H1 (cell line): ENCODE measurements around the gene PATJ. TPM values are rescaled to one million over a fixed set of nuclear protein-coding genes. Genes with fewer than 3 reads are reported as not detected.

Experiments
- CTCF ChIA-PET: fragments of 300-600 bp; sonication (Branson Sonifier 250); formaldehyde crosslinking; loops from one replicate; lab custom pipeline; 2021; ENCODE audit not compliant: partially characterized antibody; lab: Charles Lee
- POLR2A ChIA-PET: fragments of 300-600 bp; sonication (Branson Sonifier 250); formaldehyde crosslinking; loops from one replicate; lab custom pipeline; 2021; ENCODE audit warnings: inconsistent platforms; ENCODE audit not compliant: partially characterized antibody; lab: Charles Lee
- DNase-seq, 2 experiments: peaks; one replicate each; pipeline versions ENCODE4 v3.0.0 to v3.0.0-alpha.2; 2010 to 2022; ENCODE audit warnings: low spot score in 2 of 2, low read depth in 1 of 2, mixed read lengths in 1 of 2
- FAIRE-seq: peaks from 2 replicates; lab custom pipeline; 2011; peaks lifted over from hg19 to GRCh38; lab: Jason Lieb, UNC
- H2AFZ ChIP-seq: 2 replicates; pipeline ENCODE4 v1.8.1; 2012; ENCODE audit warnings: low read length, inconsistent platforms
- H2AK5ac ChIP-seq: 2 replicates; pipeline ENCODE4 v1.6.1; 2013; ENCODE audit warnings: low read depth, low read length
- H2BK120ac ChIP-seq: replicated peaks from 2 replicates; pipeline ENCODE3; 2013; ENCODE audit warnings: low read depth, low read length, inconsistent platforms
- H2BK12ac ChIP-seq: 2 replicates; pipeline ENCODE4 v1.6.1; 2013; ENCODE audit warnings: low read depth, low read length
- H2BK15ac ChIP-seq: 2 replicates; pipeline ENCODE4 v1.6.1; 2013; ENCODE audit warnings: low read length
- H2BK20ac ChIP-seq: 2 replicates; pipeline ENCODE4 v1.6.1; 2013; ENCODE audit warnings: low read length
- H2BK5ac ChIP-seq: 2 replicates; pipeline ENCODE4 v1.6.1; 2013; ENCODE audit warnings: low read depth, low read length
- H3K14ac ChIP-seq: 2 replicates; pipeline ENCODE4 v1.6.1; 2013; ENCODE audit warnings: inconsistent platforms; ENCODE audit not compliant: insufficient read length
- H3K18ac ChIP-seq: 2 replicates; pipeline ENCODE4 v1.6.1; 2013; ENCODE audit warnings: low read length; ENCODE audit errors: extremely low read depth
- H3K23ac ChIP-seq: 2 replicates; pipeline ENCODE4 v1.6.1; 2013; ENCODE audit warnings: inconsistent platforms; ENCODE audit not compliant: insufficient read length
- H3K23me2 ChIP-seq: 2 replicates; pipeline ENCODE4 v1.6.1; 2013; ENCODE audit warnings: low read depth, low read length
- H3K27ac ChIP-seq: 2 replicates; pipeline ENCODE4 v1.6.1; 2011; ENCODE audit warnings: low read depth, low read length, inconsistent platforms
- H3K27me3 ChIP-seq, 4 experiments: replicated peaks in 1 of 4; 1 replicate in 1 of 4; 2 replicates in 3 of 4; pipeline versions ENCODE4 v1.6.1 to v1.8.1; 2011 to 2013; ENCODE audit warnings: low read length in 3 of 4, mild to moderate bottlenecking in 3 of 4, inconsistent platforms in 2 of 4, mixed read lengths in 2 of 4, moderate library complexity in 1 of 4; ENCODE audit not compliant: control insufficient read depth in 3 of 4, insufficient read depth in 3 of 4; ENCODE audit errors: extremely low read depth in 1 of 4
- H3K36me3 ChIP-seq, 4 experiments: 2 replicates each; pipeline versions ENCODE4 v1.6.1 to v1.8.1; 2011 to 2013; ENCODE audit warnings: mild to moderate bottlenecking in 4 of 4, low read length in 3 of 4, moderate library complexity in 2 of 4, control low read depth in 1 of 4, inconsistent platforms in 1 of 4; ENCODE audit not compliant: insufficient read depth in 4 of 4, control insufficient read depth in 2 of 4
- H3K4ac ChIP-seq: replicated peaks from 2 replicates; pipeline ENCODE3; 2013; ENCODE audit warnings: low read length, low read depth, mixed read lengths, inconsistent platforms; ENCODE audit not compliant: insufficient read length
- H3K4me1 ChIP-seq, 4 experiments: replicated peaks in 1 of 4; 1 replicate in 1 of 4; 2 replicates in 3 of 4; pipeline versions ENCODE4 v1.6.1 to v1.8.1; 2011 to 2013; ENCODE audit warnings: low read length in 3 of 4, inconsistent platforms in 2 of 4, mixed read lengths in 1 of 4; ENCODE audit not compliant: insufficient read depth in 4 of 4, control insufficient read depth in 3 of 4
- H3K4me2 ChIP-seq, 2 experiments: 2 replicates each; pipeline versions ENCODE4 v1.6.1 to v1.8.1; 2011 to 2013; ENCODE audit warnings: low read depth in 2 of 2, low read length in 2 of 2, control low read depth in 1 of 2, inconsistent platforms in 1 of 2, mild to moderate bottlenecking in 1 of 2; ENCODE audit not compliant: insufficient read depth in 1 of 2
- H3K4me3 ChIP-seq, 4 experiments: fragments of 200-600, 300-600 bp in 1 of 4; sonication (generic), shearing (Covaris generic), sonication (Bioruptor Twin) in 1 of 4; 2 replicates each; pipeline versions ENCODE4 v1.5.1 to v1.8.1; 2011 to 2016; ENCODE audit warnings: low read length in 4 of 4, low read depth in 3 of 4, control low read depth in 2 of 4, inconsistent platforms in 2 of 4, mild to moderate bottlenecking in 2 of 4, mixed read lengths in 1 of 4, moderate library complexity in 1 of 4; ENCODE audit not compliant: insufficient read depth in 2 of 4; ENCODE audit errors: extremely low read depth in 1 of 4
- H3K56ac ChIP-seq: replicated peaks from 2 replicates; pipeline ENCODE3; 2013; ENCODE audit warnings: low read depth, mild to moderate bottlenecking, mixed read lengths, low read length, inconsistent platforms; ENCODE audit not compliant: insufficient read length
- H3K79me1 ChIP-seq: 2 replicates; pipeline ENCODE4 v1.6.1; 2013; ENCODE audit warnings: low read depth, low read length, control low read depth
- H3K79me2 ChIP-seq, 2 experiments: 2 replicates each; pipeline versions ENCODE4 v1.6.1 to v1.8.1; 2012 to 2013; ENCODE audit warnings: low read length in 2 of 2, mild to moderate bottlenecking in 2 of 2, inconsistent platforms in 1 of 2; ENCODE audit not compliant: insufficient read depth in 2 of 2, control insufficient read depth in 1 of 2
- H3K9ac ChIP-seq, 4 experiments: replicated peaks in 1 of 4; 1 replicate in 1 of 4; 2 replicates in 3 of 4; pipeline versions ENCODE4 v1.6.1 to v1.8.1; 2011 to 2013; ENCODE audit warnings: low read depth in 3 of 4, low read length in 3 of 4, control low read depth in 2 of 4, mild to moderate bottlenecking in 2 of 4, moderate library complexity in 2 of 4, inconsistent platforms in 1 of 4; ENCODE audit errors: extremely low read depth in 1 of 4
- H3K9me3 ChIP-seq, 2 experiments: 2 replicates each; pipeline versions ENCODE4 v1.6.1 to v1.8.1; 2012 to 2013; ENCODE audit warnings: mild to moderate bottlenecking in 2 of 2, moderate library complexity in 2 of 2, control low read depth in 1 of 2, inconsistent platforms in 1 of 2, low read depth in 1 of 2, low read length in 1 of 2, mixed read lengths in 1 of 2; ENCODE audit not compliant: insufficient read depth in 2 of 2
- H4K20me1 ChIP-seq, 2 experiments: replicated peaks in 1 of 2; 2 replicates each; pipeline versions ENCODE3 to v1.8.1; 2011 to 2013; ENCODE audit warnings: inconsistent platforms in 2 of 2, low read length in 2 of 2, mild to moderate bottlenecking in 1 of 2; ENCODE audit not compliant: insufficient read depth in 2 of 2, control insufficient read depth in 1 of 2
- H4K5ac ChIP-seq: 2 replicates; pipeline ENCODE4 v1.6.1; 2013; ENCODE audit warnings: low read length, low read depth, mixed read lengths, inconsistent platforms; ENCODE audit not compliant: insufficient read length
- H4K8ac ChIP-seq: 2 replicates; pipeline ENCODE4 v1.8.0; 2013; ENCODE audit warnings: mild to moderate bottlenecking, moderate library complexity, low read length, inconsistent platforms; ENCODE audit not compliant: insufficient read depth; ENCODE audit errors: extremely low read depth
- H4K91ac ChIP-seq: replicated peaks from 2 replicates; pipeline ENCODE3; 2013; ENCODE audit warnings: low read length, mixed read lengths, inconsistent platforms; ENCODE audit not compliant: insufficient read length
- CBX8 ChIP-seq: fragments of 300-800, 300-1000 bp; sonication (generic); IDR thresholded peaks from 2 replicates; pipeline ENCODE4 v1.7.1; 2016; ENCODE audit warnings: low read depth, low read length, borderline replicate concordance
- CEBPB ChIP-seq: IDR thresholded peaks from 2 replicates; pipeline ENCODE4 v1.6.1; 2012; ENCODE audit warnings: low read depth, low read length
- EZH2 ChIP-seq: fragments of 200-600 bp; sonication (generic); IDR thresholded peaks from 2 replicates; pipeline ENCODE4 v1.7.1; 2012; ENCODE audit warnings: low read depth, mild to moderate bottlenecking, moderate library complexity, low read length, inconsistent platforms; ENCODE audit not compliant: severe bottlenecking
- KDM5A ChIP-seq: fragments of 200-600 bp; IDR thresholded peaks from 2 replicates; pipeline ENCODE4 v1.7.1; 2012; ENCODE audit warnings: mild to moderate bottlenecking, low read length, inconsistent platforms, mixed read lengths
- RAD21 ChIP-seq, 2 experiments: IDR thresholded peaks in 1 of 2; conservative IDR thresholded peaks in 1 of 2; 2 replicates each; pipeline ENCODE4 v1.6.1; 2011; ENCODE audit warnings: low read depth in 2 of 2, low read length in 2 of 2, improper control_type of control experiment in 1 of 2, inconsistent platforms in 1 of 2, mild to moderate bottlenecking in 1 of 2, moderate library complexity in 1 of 2
- SRF ChIP-seq: IDR thresholded peaks from 2 replicates; pipeline ENCODE4 v1.6.1; 2011; ENCODE audit warnings: mild to moderate bottlenecking, low read depth, low read length, moderate library complexity
- ZNF274 ChIP-seq: IDR thresholded peaks from 2 replicates; pipeline ENCODE4 v1.7.0; 2012; ENCODE audit warnings: low read length, borderline replicate concordance; ENCODE audit errors: extremely low read depth
- WGBS, 2 experiments: shearing (Covaris generic) in 1 of 2; methylation state at CpG; one replicate each; pipeline versions ENCODE4 v1.1.6 to v1.1.7; 2013 to 2015; ENCODE audit warnings: low lambda C conversion rate in 2 of 2, mixed read lengths in 2 of 2, inconsistent platforms in 1 of 2, low coverage in 1 of 2, missing lambda C conversion rate in 1 of 2; ENCODE audit not compliant: insufficient replicate concordance in 2 of 2, insufficient coverage in 1 of 2, insufficient read length in 1 of 2; ENCODE audit errors: extremely low coverage in 1 of 2, missing lambda C conversion rate in 1 of 2; 5-methylcytosine and 5-hydroxymethylcytosine counted together
- polyA plus RNA-seq, 7 experiments: library from polyadenylated mRNA; depleted of rRNA in 3 of 7; stranded (reverse) in 5 of 7; unstranded in 2 of 7; fragments of >200 nt in 5 of 7; fragments of 200-250 nt in 2 of 7; gene quantifications; 1 replicate in 5 of 7; 2 replicates in 1 of 7; 4 replicates in 1 of 7; pipeline versions ENCODE4 v1.2.1 to v1.2.3, GENCODE V29; 2011 to 2013; ENCODE audit warnings: missing spikeins in 2 of 7, mixed read lengths in 2 of 7
- total RNA-seq: library from RNA; stranded (reverse); fragmentation: NEBNext Ultra II Directional; extraction: Animal tissue kit (Norgen Biotek cat#: 25700); gene quantifications from 2 replicates; pipeline ENCODE4 v1.2.1, GENCODE V29; 2021

The PATJ gene
- total and polyA plus RNA-seq, 2 of the 8 experiments (the other 6 are each of a cell fraction or from before 2014, with no cell fraction given): 8.2 to 55.6 TPM

DNA sequence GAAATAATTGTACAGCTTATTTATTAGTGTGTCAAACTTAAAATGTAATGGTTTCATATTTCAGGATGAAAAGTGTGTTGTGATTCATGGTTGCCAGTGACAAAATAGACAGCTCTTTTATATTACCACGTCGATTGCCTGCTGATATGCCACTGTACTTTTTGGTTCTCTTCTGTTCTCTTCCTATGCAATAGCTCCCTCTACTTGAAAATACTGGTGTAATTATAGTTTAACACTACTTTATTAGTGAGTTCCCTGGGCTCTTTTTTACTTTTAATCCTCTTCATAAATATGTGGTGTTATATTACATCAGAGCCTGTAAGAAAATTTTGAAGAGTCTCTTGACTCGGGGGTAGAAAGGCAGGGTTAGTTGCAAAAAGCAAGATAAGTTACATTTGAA lies 111.3 kb downstream of the PATJ start:
- no peak overlapping the region for H4K8ac ChIP-seq
- H3K36me3 ChIP-seq: peaks cover 2 to 14% (median 5%) of the 10 kb centered on the region in 4 experiments; a peak in 5 of 8 replicates
- H2BK20ac ChIP-seq: no peak overlapping the region
- CTCF ChIA-PET: interaction anchor here (0.6 to 2.4 kb wide), 14 partner anchors 10 to 878 kb away, joined by 3 to 9 read pairs (median 3); no protein-coding TSS in a partner anchor
- H3K79me2 ChIP-seq: no peaks in the 10 kb centered on the region
- no peak overlapping the region for H2BK12ac ChIP-seq
- H3K4me3 ChIP-seq: no peak overlapping the region
- no peak overlapping the region for H2AK5ac ChIP-seq
- H3K14ac ChIP-seq: no peak overlapping the region
- H3K27me3 ChIP-seq: peaks cover 0 to 2% (median 0%) of the 10 kb centered on the region in 4 experiments; a peak in 1 of 7 replicates
- no peaks in the 10 kb centered on the region for H3K9me3 ChIP-seq
- FAIRE-seq (no peak), DNase-seq (no peak)
- no peak overlapping the region for H4K5ac ChIP-seq
- POLR2A ChIA-PET: no interaction called here
- H3K4me1 ChIP-seq: peaks cover 0 to 2% (median 0%) of the 10 kb centered on the region in 4 experiments; a peak in 3 of 7 replicates
- 80% methylated on average over 3 of the region's 3 CpGs; no CpG with 5 or more reads in 1 of the 2 experiments for WGBS, 2 experiments
- H2BK5ac ChIP-seq: no peak overlapping the region
- no peak overlapping the region for H3K4ac ChIP-seq
- H2AFZ ChIP-seq: no peak overlapping the region
- H3K18ac ChIP-seq: no peak overlapping the region
- H3K9ac ChIP-seq: no peak overlapping the region
- no peak overlapping the region for H2BK120ac ChIP-seq
- no peak overlapping the region for H3K4me2 ChIP-seq
- H4K91ac ChIP-seq: no peak overlapping the region
- TF ChIP-seq ZNF274 (no peak), KDM5A (no peak), CBX8 (no peak), CEBPB (no peak), RAD21 (IDR thresholded peaks at IDR 0.05 in 1 of 2, conservative IDR thresholded peaks at IDR 0.05 in 1 of 2; ENCODE audit: low read depth in 2 of 2, low read length in 2 of 2) (peak; percentile 21 to 26; a peak in 3 of 4 replicates), SRF (no peak), EZH2 (no peak)
- TF ChIP-seq, all 59 proteins: peak for 1
- H3K23me2 ChIP-seq: no peaks in the 10 kb centered on the region
- no peak overlapping the region for H3K23ac ChIP-seq
- no peaks in the 10 kb centered on the region for H3K79me1 ChIP-seq
- H3K56ac ChIP-seq: no peak overlapping the region
- no peak overlapping the region for H3K27ac ChIP-seq
- peaks cover 0 to 3% of the 10 kb centered on the region in 2 experiments for H4K20me1 ChIP-seq
- no peak overlapping the region for H2BK15ac ChIP-seq
